OCI-LY1 (cell line): ENCODE measurements around the gene GRAP2.

ENCODE experiments used
- H2AFZ ChIP-seq: fragments of 200-600 bp; sonication (generic), shearing (Covaris generic); 2 replicates; pipeline ENCODE4 v1.6.0; 2014; ENCODE audit warnings: antibody characterized with exemption, mild to moderate bottlenecking, low read length
- H3F3A ChIP-seq: fragments of 200-600 bp; sonication (generic), shearing (Covaris generic); 2 replicates; pipeline ENCODE4 v1.6.0; 2014; ENCODE audit warnings: mild to moderate bottlenecking, antibody characterized with exemption, low read length, moderate library complexity; ENCODE audit not compliant: insufficient read depth
- H3K27ac ChIP-seq: fragments of 200-600 bp; sonication (generic); 2 replicates; pipeline ENCODE4 v1.5.1; 2014; ENCODE audit warnings: low read length, mixed run types, mild to moderate bottlenecking, low read depth; ENCODE audit not compliant: poor library complexity, severe bottlenecking
- H3K27me3 ChIP-seq: fragments of 200-600 bp; sonication (generic); 2 replicates; pipeline ENCODE4 v1.6.0; 2014; ENCODE audit warnings: antibody characterized with exemption, mild to moderate bottlenecking, low read length, moderate library complexity; ENCODE audit not compliant: insufficient read depth
- H3K36me3 ChIP-seq: fragments of 200-600 bp; sonication (generic); 2 replicates; pipeline ENCODE4 v1.6.1; 2014; ENCODE audit warnings: mild to moderate bottlenecking, antibody characterized with exemption, low read length, moderate library complexity, mixed read lengths; ENCODE audit not compliant: insufficient read depth
- H3K4me1 ChIP-seq: fragments of 200-600 bp; sonication (generic); 2 replicates; pipeline ENCODE4 v1.5.1; 2014; ENCODE audit warnings: mild to moderate bottlenecking, low read length, moderate library complexity; ENCODE audit not compliant: insufficient read depth, severe bottlenecking
- H3K4me2 ChIP-seq: fragments of 200-600 bp; sonication (generic), shearing (Covaris generic); 2 replicates; pipeline ENCODE4 v1.6.1; 2014; ENCODE audit warnings: low read length
- H3K4me3 ChIP-seq: fragments of 200-600 bp; sonication (generic); 2 replicates; pipeline ENCODE4 v1.5.1; 2014; ENCODE audit warnings: low read length, low read depth, mild to moderate bottlenecking, mixed read lengths; ENCODE audit not compliant: poor library complexity, severe bottlenecking
- H3K79me2 ChIP-seq: fragments of 200-600 bp; shearing (Covaris generic); 2 replicates; pipeline ENCODE4 v1.6.1; 2016; ENCODE audit warnings: mixed run types, low read length, mixed read lengths; ENCODE audit not compliant: insufficient read depth
- H3K9ac ChIP-seq: fragments of 200-600 bp; sonication (generic), shearing (Covaris generic); 2 replicates; pipeline ENCODE4 v1.6.1; 2014; ENCODE audit warnings: mild to moderate bottlenecking, low read length, mixed read lengths
- H3K9me2 ChIP-seq: fragments of 200-600 bp; sonication (generic), shearing (Covaris generic); 2 replicates; pipeline ENCODE4 v1.6.1; 2014; ENCODE audit warnings: low read depth, mild to moderate bottlenecking, low read length, mixed read lengths
- H3K9me3 ChIP-seq: fragments of 200-600 bp; shearing (Covaris generic); 2 replicates; pipeline ENCODE4 v1.6.1; 2014; ENCODE audit warnings: low read length, mixed read lengths
- H4K20me1 ChIP-seq: fragments of 200-600 bp; sonication (generic), shearing (Covaris generic); 2 replicates; pipeline ENCODE4 v1.6.0; 2016; ENCODE audit warnings: mild to moderate bottlenecking, low read length; ENCODE audit not compliant: insufficient read depth
- CTCF ChIP-seq: fragments of 200-600 bp; sonication (generic), shearing (Covaris generic); IDR thresholded peaks from 2 replicates; pipeline ENCODE4 v1.5.1; 2017; ENCODE audit warnings: mild to moderate bottlenecking, antibody characterized with exemption, low read length, moderate library complexity, mixed read lengths
- EZH2 ChIP-seq: fragments of 200-600 bp; sonication (generic), shearing (Covaris generic); IDR thresholded peaks from 2 replicates; pipeline ENCODE4 v1.8.0; 2017; ENCODE audit warnings: borderline replicate concordance, mixed run types, mild to moderate bottlenecking, antibody characterized with exemption, low read length, moderate library complexity, mixed read lengths

GRAP2 gene

GRCh38 chr22:39907047-39907446, 6.2 kb downstream of the GRAP2 start:
- TF ChIP-seq EZH2 (no peak), CTCF (no peak)
- H3K4me2 ChIP-seq: no peak overlapping the region
- no peaks in the 10 kb centered on the region for H3K9me3 ChIP-seq
- no peaks in the 10 kb centered on the region for H3K27me3 ChIP-seq
- no peaks in the 10 kb centered on the region for H3K79me2 ChIP-seq
- H3F3A ChIP-seq: no peaks in the 10 kb centered on the region
- H3K9ac ChIP-seq: no peak overlapping the region
- H3K9me2 ChIP-seq: no peaks in the 10 kb centered on the region
- no peak overlapping the region for H3K4me3 ChIP-seq
- no peak overlapping the region for H3K27ac ChIP-seq
- H2AFZ ChIP-seq: no peak overlapping the region
- no peaks in the 10 kb centered on the region for H3K36me3 ChIP-seq
- no peaks in the 10 kb centered on the region for H4K20me1 ChIP-seq
- H3K4me1 ChIP-seq: no peaks in the 10 kb centered on the region

GRCh38 chr22:39907605-39908097, 6.8 kb downstream of the GRAP2 start:
- Histone ChIP-seq H3K36me3 (no peaks in the 10 kb centered on the region), H3K9me3 (no peaks in the 10 kb centered on the region), H3K9me2 (no peaks in the 10 kb centered on the region), H4K20me1 (no peaks in the 10 kb centered on the region), H3K27me3 (no peaks in the 10 kb centered on the region), H3K4me3 (no peak overlapping the region), H3F3A (no peaks in the 10 kb centered on the region), H3K27ac (no peak overlapping the region), H3K4me1 (no peaks in the 10 kb centered on the region), H3K79me2 (no peaks in the 10 kb centered on the region), H3K4me2 (no peak overlapping the region), H3K9ac (no peak overlapping the region), H2AFZ (no peak overlapping the region)
- TF ChIP-seq EZH2 (no peak), CTCF (no peak)

GRCh38 chr22:39908136-39908535, 7.3 kb downstream of the GRAP2 start:
- TF ChIP-seq EZH2: no peak
- no peak for TF ChIP-seq CTCF
- Histone ChIP-seq H3K4me2 (no peak overlapping the region), H3K9me2 (no peaks in the 10 kb centered on the region)

More at GRCh38 chr22:39908136-39908535, 7.3 kb downstream of the GRAP2 start:
- Histone ChIP-seq H3K9ac (no peak overlapping the region), H3K79me2 (no peaks in the 10 kb centered on the region), H3K27ac (no peak overlapping the region), H3K27me3 (no peaks in the 10 kb centered on the region), H3F3A (no peaks in the 10 kb centered on the region), H3K9me3 (no peaks in the 10 kb centered on the region), H4K20me1 (no peaks in the 10 kb centered on the region), H3K4me3 (no peak overlapping the region), H2AFZ (no peak overlapping the region), H3K4me1 (no peaks in the 10 kb centered on the region), H3K36me3 (no peaks in the 10 kb centered on the region)
